Measurements from ENCODE around the gene SERPINE2.
A peak's percentile ranks its signal among the peaks of the same experiment; 100 is the strongest.
"Not testable (repeated sequence)": the region's sequence is repeated elsewhere in the genome, so short reads cannot be mapped to it uniquely, and the experiment has no call there.

SERPINE2 gene

GRCh38 chr2:224009605-224010315, 29.3 kb downstream of the SERPINE2 start:
- DNase-seq, result no peak

DNA sequence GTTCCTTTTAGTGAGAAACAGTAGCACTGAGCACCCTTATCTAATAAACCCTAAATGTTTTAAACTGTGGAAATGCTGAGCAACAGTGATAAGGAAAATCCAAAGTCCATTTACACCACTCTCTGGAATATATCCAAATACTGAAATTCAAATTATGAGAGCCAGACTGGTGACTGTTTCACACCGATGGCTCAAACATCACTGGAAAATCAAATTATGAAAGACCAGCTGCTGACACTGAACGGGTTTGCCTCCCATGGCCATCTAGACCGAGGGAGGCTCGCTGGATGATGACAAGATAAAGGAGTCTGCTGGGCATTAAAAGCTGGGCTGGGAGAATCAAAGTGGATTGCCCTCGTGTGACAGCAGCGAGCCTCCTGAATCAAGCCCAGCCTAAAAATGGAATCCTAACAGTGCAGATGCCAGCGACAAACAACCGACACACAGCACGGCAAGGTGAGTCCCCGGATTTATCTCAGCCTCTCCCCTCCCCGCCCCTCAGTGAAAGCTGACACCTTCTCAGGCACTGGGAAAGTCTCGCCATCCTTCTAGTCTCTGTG, 30.3 kb downstream of the SERPINE2 start:
- no peak for DNase-seq

DNA sequence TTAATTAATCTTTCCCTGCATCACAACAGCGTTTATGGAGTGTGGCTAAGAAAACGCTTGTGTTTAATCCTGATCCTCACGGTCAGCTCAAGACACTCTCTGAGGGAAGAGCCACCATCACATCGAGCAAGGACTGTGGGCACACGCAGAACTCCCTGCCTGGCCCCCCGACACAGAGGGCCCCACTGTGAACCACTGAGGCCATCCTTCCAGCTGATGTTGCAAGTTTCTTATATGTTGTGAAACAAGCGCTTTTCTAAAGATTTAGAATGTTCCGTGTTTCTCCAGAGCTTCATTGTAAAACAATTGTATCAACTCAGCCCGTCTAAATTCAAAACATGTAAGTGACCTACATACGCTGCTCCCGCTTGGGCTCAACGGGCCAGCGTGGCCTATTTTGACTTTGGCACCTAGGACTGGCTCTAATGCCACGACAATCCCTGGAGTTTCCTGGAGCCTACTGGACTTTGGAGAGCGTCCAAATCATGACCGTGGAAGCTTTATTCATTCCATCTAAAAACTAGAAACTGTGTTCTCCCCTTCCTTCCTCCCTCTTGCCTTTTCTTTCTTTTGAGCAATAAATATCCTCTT, 34.9 kb downstream of the SERPINE2 start:
- DNase-seq, result no peak

- DNase-seq, result not testable (repeated sequence)
Observed at GRCh38 chr2:224000662-224001061, 38.4 kb downstream of the SERPINE2 start.

DNA sequence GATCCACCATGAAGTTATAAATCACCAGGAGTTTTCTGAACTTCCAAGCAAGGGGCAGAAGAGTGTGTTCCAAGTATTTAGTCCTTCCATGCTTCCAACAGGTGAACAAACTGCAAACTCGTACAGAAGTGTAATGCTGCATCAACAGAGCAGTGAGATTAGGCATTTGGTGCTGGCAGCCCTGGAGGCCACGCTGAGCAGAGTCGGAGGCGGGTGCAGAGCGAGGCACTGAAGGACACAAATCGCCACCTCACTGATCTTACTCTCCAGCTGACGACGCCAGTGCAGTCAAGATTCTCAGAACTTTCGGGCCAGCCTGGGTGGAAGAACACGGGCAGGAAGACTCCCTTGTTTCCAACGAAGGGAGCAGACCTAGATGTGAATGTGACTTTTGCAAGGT, 39.2 kb downstream of the SERPINE2 start:
- DNase-seq, result no peak

GRCh38 chr2:223998948-223999347, 40.1 kb downstream of the SERPINE2 start:
- DNase-seq, result no peak

DNA sequence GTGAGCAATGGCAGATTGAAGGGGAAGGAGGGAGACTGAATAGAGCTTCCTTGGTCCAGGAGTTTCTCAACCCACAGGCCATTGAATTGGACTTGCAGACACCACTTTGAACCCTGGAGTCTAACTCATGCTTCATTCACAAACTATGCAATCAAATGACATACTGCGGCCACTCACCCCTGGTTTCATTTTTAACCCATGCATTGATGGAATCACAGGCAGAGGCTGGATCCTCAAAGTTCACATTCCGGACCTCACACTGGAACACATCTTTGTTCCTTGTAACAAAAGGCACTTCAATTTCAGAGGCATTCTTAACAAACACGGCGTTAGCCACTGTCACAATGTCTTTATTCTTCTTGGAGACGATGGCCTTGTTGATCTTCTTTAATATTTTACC, 41.1 kb downstream of the SERPINE2 start:
- DNase-seq, result no peak

DNA sequence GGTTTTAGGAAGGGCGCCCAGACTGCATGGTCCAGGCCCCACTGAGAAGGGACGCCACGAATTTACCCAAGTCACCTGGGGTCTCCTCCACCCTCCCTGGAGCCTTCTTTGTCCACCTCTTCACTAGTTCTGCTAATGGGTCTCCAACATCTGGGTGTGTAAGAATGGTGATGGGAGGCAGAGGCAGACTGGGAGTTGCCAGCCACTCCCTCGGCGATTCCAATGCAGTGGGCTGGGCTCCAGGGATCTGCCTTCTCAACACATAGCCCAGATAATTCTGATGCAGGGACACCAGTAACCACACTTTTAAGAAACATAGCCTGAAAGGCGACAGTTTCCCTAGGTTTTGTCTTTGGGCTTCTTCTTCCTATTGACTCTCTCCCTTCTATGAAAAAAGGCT, 42.7 kb downstream of the SERPINE2 start:
- no peak for DNase-seq

GRCh38 chr2:223995569-223995968, 43.5 kb downstream of the SERPINE2 start:
- DNase-seq, result no peak

GRCh38 chr2:223994562-223995162, 44.4 kb downstream of the SERPINE2 start:
- DNase-seq, result no peak

DNA sequence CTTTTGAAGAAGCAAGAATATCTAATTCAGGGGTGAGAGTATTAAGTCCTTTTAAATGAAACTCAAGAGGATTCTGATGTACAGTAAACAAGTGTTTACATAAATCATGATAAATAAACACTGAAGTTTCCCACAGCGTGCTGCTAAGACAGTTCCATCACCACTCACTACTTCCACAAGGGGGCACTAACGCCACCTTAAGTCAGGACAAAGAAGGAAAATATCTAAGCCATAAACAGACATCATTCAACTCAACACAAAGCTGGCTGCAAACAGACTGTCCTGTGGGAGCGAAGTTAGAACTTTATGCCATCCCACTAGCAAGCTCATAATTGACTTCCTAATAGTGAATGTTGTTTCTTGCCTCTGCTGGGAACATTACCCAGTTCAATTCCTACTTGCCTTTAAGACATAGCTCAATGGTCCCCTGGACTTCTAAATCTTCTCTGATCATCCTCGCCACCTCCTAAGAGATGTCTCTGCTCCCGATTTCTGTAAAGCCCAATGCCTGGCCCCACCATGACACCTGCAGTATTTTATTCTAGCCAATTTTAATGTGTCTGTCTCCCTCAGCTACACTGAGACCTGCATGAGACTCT, 45.4 kb downstream of the SERPINE2 start:
- DNase-seq, result peak; percentile 69

- DNase-seq, result no peak
Observed at GRCh38 chr2:223991611-223992010, 47.5 kb downstream of the SERPINE2 start.

GRCh38 chr2:223989856-223990232, 49.2 kb downstream of the SERPINE2 start:
- DNase-seq, result no peak

DNA sequence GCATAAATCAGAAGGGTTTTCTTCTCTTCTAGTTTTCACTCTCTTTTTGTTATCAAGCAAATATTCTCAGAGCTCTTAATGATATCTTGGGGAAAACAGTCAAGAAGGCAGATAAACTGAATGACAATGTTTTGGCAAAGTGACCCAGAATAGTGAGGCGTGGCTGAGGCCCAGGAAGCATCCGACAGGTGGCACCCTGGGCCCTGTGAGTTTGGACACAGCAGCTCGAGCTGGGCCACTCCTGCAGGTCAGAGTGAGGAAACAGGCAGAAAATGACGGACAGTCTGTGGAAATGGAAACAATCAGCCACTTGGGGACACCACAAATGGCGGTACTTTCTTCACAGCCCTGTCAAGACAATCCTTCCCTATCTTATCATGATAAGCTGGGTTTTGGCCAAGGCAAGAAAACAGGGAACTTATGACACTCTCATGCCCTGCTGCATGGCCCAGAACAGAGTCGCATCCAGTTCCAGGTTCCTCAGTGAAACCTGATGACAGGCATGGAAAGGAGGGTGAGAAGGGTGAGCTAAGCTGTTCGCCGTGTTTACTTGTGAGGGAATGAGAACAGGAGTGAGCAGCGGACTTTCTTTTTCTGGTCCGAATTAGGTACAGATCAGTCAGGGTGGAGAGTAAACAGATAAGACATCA, 49.8 kb downstream of the SERPINE2 start:
- no peak for DNase-seq

DNA sequence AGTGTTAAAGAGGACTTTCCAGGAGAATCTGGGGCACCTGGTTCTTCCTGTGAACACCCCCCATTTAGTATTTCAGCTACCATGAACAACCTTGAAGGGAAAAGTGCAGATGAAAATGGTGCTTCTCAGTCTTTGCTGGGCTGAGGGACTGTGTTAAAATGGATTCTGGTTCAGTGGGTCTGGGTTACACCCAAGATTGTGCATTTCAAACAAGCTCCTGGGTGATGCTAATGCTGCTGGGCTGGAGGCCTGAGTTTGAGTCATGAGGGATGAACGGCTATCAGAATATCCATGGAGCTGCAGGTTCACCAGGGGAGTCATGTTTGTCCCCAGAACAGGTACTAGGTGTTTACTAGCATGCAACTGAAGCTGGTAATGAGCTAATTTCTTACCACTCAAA, 57.8 kb downstream of the SERPINE2 start:
- DNase-seq, result no peak

DNA sequence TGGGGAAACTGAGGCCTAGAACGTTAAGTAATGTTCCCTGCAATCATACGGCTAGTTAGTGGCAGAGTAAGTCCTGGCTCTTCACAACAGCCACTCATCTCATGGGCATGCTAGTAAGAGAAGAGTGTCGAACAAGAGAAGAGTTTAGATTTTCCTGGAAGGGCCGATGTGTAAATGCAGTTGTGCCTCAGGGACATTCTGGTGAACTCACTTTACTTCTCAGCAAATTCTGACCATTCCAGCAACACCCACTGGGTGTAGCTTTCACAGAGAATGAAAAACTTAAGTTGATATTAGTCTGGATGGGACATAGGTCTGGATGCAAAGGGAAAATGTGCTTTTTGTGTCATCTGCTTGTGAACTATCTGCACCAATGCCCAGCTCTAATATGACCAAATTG, 58.3 kb downstream of the SERPINE2 start:
- DNase-seq, result no peak

DNA sequence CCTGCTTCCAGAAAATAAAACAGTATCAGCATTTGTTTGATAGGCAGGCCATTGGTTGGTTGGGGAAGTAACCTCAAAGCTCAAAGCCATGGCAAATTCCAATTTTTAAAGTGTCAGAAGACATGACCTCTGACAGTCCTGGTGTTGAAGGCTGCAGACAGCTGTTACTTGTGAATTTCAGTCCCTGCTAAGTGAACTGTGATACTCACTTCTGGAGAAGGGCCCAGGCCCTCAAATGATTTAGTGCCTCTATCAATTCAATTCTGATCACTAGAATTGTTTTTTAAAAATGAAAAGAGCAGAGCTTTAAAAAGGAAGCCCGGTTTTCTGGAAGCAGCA, 58.7 kb downstream of the SERPINE2 start:
- no peak for DNase-seq

GRCh38 chr2:223979730-223980396, 59.2 kb downstream of the SERPINE2 start:
- no peak for DNase-seq

GRCh38 chr2:223978451-223978850, 60.6 kb downstream of the SERPINE2 start:
- DNase-seq, result no peak

- no peak for DNase-seq
Observed at GRCh38 chr2:223976635-223977226, 62.4 kb downstream of the SERPINE2 start.

DNA sequence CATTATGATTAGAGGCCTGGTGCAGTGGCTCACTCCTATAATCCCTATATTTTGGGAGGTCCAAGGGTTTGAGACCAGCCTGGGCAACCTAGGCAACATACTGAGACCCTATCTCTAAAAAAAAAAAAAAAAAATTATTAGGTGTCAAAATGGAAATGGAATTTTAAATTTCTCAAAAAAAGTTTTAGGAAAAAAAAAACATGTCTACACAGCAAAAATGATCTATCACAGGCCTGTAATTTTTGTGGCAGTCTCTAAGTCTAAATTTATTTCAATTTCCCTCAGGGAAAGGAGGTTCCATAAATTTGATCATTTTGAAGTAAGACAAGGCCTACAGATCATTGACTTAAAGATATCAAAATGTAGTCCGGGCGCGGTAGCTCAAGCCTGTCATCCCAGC, 65.5 kb downstream of the SERPINE2 start:
- DNase-seq, result no peak

GRCh38 chr2:223972656-223973102, 66.4 kb downstream of the SERPINE2 start:
- no peak for DNase-seq
